ENCODE measurements around the gene PDCD1.

DNA sequence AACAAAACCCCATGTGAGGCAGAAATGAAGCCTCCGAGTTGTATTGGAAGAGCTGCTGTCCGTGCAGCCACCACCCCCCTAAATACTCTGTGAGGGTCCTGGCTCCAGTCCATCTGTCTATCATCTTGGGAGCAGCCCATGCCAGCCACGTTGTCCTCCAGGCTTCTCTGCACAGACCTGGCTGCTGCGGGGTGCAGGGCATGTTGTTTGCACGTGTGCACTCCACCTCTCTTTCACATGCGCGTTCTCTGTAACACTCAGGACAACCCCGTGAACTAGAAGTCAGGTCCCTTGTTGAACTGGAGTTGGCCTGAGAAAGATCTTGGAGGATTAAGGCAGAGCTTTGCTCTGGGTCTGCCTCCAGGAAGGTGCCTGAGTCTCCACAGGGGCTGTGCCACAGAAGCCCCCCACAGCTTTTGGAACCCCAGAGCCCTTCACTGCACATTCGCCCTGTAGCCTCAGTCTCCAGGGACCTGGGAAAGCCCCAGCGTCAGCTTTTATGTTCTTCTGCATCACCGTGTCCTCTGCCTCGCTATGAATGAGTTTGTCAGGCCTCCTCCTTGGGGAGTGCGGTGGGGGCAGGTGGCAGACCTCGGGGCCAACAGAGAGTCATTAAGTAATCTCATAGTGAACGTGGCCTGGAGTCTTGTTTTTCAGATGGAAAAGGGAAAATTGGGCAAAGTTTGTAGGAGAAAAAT, 27.4 kb upstream of the PDCD1 start:
- no peak for TF ChIP-seq ZFX (IDR thresholded peaks at IDR 0.05)
- TF ChIP-seq, protein P1, sequence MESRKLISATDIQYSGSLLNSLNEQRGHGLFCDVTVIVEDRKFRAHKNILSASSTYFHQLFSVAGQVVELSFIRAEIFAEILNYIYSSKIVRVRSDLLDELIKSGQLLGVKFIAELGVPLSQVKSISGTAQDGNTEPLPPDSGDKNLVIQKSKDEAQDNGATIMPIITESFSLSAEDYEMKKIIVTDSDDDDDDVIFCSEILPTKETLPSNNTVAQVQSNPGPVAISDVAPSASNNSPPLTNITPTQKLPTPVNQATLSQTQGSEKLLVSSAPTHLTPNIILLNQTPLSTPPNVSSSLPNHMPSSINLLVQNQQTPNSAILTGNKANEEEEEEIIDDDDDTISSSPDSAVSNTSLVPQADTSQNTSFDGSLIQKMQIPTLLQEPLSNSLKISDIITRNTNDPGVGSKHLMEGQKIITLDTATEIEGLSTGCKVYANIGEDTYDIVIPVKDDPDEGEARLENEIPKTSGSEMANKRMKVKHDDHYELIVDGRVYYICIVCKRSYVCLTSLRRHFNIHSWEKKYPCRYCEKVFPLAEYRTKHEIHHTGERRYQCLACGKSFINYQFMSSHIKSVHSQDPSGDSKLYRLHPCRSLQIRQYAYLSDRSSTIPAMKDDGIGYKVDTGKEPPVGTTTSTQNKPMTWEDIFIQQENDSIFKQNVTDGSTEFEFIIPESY (IDR thresholded peaks at IDR 0.05; ENCODE audit: extremely low read depth, insufficient replicate concordance, low read length): no peak
- no peak for TF ChIP-seq RAD21 (IDR thresholded peaks at IDR 0.05; ENCODE audit: low read depth)
- TF ChIP-seq POLR2A (IDR thresholded peaks at IDR 0.05; ENCODE audit: borderline replicate concordance, extremely low read depth, insufficient read depth, insufficient read length): no peak
- TF ChIP-seq, protein P2, sequence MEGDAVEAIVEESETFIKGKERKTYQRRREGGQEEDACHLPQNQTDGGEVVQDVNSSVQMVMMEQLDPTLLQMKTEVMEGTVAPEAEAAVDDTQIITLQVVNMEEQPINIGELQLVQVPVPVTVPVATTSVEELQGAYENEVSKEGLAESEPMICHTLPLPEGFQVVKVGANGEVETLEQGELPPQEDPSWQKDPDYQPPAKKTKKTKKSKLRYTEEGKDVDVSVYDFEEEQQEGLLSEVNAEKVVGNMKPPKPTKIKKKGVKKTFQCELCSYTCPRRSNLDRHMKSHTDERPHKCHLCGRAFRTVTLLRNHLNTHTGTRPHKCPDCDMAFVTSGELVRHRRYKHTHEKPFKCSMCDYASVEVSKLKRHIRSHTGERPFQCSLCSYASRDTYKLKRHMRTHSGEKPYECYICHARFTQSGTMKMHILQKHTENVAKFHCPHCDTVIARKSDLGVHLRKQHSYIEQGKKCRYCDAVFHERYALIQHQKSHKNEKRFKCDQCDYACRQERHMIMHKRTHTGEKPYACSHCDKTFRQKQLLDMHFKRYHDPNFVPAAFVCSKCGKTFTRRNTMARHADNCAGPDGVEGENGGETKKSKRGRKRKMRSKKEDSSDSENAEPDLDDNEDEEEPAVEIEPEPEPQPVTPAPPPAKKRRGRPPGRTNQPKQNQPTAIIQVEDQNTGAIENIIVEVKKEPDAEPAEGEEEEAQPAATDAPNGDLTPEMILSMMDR (IDR thresholded peaks at IDR 0.05 in 2 of 3, conservative IDR thresholded peaks at IDR 0.05 in 1 of 3; ENCODE audit: borderline replicate concordance in 1 of 3, insufficient read depth in 1 of 3, low read depth in 2 of 3, low read length in 2 of 3): no peak
- no peak for TF ChIP-seq EZH2phosphoT487 (IDR thresholded peaks at IDR 0.05; ENCODE audit: borderline replicate concordance)
- no peak for TF ChIP-seq POLR2AphosphoS5 (IDR thresholded peaks at IDR 0.05; ENCODE audit: low read depth, low read length)
- TF ChIP-seq, protein P3, sequence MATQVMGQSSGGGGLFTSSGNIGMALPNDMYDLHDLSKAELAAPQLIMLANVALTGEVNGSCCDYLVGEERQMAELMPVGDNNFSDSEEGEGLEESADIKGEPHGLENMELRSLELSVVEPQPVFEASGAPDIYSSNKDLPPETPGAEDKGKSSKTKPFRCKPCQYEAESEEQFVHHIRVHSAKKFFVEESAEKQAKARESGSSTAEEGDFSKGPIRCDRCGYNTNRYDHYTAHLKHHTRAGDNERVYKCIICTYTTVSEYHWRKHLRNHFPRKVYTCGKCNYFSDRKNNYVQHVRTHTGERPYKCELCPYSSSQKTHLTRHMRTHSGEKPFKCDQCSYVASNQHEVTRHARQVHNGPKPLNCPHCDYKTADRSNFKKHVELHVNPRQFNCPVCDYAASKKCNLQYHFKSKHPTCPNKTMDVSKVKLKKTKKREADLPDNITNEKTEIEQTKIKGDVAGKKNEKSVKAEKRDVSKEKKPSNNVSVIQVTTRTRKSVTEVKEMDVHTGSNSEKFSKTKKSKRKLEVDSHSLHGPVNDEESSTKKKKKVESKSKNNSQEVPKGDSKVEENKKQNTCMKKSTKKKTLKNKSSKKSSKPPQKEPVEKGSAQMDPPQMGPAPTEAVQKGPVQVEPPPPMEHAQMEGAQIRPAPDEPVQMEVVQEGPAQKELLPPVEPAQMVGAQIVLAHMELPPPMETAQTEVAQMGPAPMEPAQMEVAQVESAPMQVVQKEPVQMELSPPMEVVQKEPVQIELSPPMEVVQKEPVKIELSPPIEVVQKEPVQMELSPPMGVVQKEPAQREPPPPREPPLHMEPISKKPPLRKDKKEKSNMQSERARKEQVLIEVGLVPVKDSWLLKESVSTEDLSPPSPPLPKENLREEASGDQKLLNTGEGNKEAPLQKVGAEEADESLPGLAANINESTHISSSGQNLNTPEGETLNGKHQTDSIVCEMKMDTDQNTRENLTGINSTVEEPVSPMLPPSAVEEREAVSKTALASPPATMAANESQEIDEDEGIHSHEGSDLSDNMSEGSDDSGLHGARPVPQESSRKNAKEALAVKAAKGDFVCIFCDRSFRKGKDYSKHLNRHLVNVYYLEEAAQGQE (IDR thresholded peaks at IDR 0.05; ENCODE audit: low read depth): no peak
- no peak for TF ChIP-seq EZH2 (IDR thresholded peaks at IDR 0.05)
- TF ChIP-seq CEBPB (IDR thresholded peaks at IDR 0.05; ENCODE audit: low read depth): no peak

Data from HCT116 (cell line).